Keratinocyte (primary cell): ENCODE results near the gene DEGS1.

Source experiments
- CTCF ChIP-seq, 3 experiments: IDR thresholded peaks in 1 of 3; conservative IDR thresholded peaks in 1 of 3; optimal IDR thresholded peaks in 1 of 3; 2 replicates in 2 of 3; 3 replicates in 1 of 3; pipeline versions ENCODE3 to v1.5.1; 2011; ENCODE audit warnings: low read length in 3 of 3, mild to moderate bottlenecking in 3 of 3, moderate library complexity in 2 of 3, control low read depth in 1 of 3, inconsistent platforms in 1 of 3; ENCODE audit not compliant: insufficient read depth in 2 of 3; ENCODE audit errors: extremely low read depth in 1 of 3
- EZH2 ChIP-seq: IDR thresholded peaks from one replicate; pipeline ENCODE4 v1.6.1; 2012; ENCODE audit warnings: inconsistent platforms, mild to moderate bottlenecking, low read length, moderate library complexity

GRCh38 chr1:224219011-224219611 is 36.1 kb downstream of the DEGS1 start:
- TF ChIP-seq CTCF (optimal IDR thresholded peaks at IDR 0.05 in 1 of 3, IDR thresholded peaks at IDR 0.05 in 1 of 3, conservative IDR thresholded peaks at IDR 0.05 in 1 of 3; ENCODE audit: extremely low read depth in 1 of 3, insufficient read depth in 2 of 3, low read length in 3 of 3) (no peak), EZH2 (no peak)
